Nephron (organoid): ENCODE results near the gene NTF3.

Experiments used
- H3K27ac Mint-ChIP-seq, 3 experiments: 2 replicates each; pipeline ENCODE4 v1.8.0; 2020; ENCODE audit warnings: mixed read lengths in 3 of 3, mild to moderate bottlenecking in 2 of 3, moderate library complexity in 1 of 3
- H3K27me3 Mint-ChIP-seq: 2 replicates; pipeline ENCODE4 v1.8.0; 2021; ENCODE audit warnings: low read depth, mild to moderate bottlenecking, moderate library complexity, mixed read lengths
- H3K36me3 Mint-ChIP-seq: 2 replicates; pipeline ENCODE4 v1.8.0; 2020; ENCODE audit warnings: low read depth, mixed read lengths
- H3K4me1 Mint-ChIP-seq: 2 replicates; pipeline ENCODE4 v1.8.0; 2020; ENCODE audit warnings: mixed read lengths
- H3K4me3 Mint-ChIP-seq, 3 experiments: 2 replicates each; pipeline ENCODE4 v1.8.0; 2020; ENCODE audit warnings: mild to moderate bottlenecking in 3 of 3, mixed read lengths in 3 of 3, moderate library complexity in 2 of 3
- H3K9me3 Mint-ChIP-seq: 2 replicates; pipeline ENCODE4 v1.8.0; 2020; ENCODE audit warnings: mixed read lengths
- TF ChIP-seq, protein P1 (sequence below), 3 experiments: fragments of 200-600 bp; sonication (generic); IDR thresholded peaks; one replicate each; pipeline ENCODE4 v1.5.0; 2021; ENCODE audit warnings: antibody characterized with exemption in 3 of 3; ENCODE audit not compliant: unreplicated experiment in 3 of 3

The NTF3 gene

GRCh38 chr12:5403411-5403810 lies 28.5 kb upstream of the NTF3 start:
- peaks cover 66% of the 10 kb centered on the region for H3K27me3 Mint-ChIP-seq
- TF ChIP-seq, protein P1, sequence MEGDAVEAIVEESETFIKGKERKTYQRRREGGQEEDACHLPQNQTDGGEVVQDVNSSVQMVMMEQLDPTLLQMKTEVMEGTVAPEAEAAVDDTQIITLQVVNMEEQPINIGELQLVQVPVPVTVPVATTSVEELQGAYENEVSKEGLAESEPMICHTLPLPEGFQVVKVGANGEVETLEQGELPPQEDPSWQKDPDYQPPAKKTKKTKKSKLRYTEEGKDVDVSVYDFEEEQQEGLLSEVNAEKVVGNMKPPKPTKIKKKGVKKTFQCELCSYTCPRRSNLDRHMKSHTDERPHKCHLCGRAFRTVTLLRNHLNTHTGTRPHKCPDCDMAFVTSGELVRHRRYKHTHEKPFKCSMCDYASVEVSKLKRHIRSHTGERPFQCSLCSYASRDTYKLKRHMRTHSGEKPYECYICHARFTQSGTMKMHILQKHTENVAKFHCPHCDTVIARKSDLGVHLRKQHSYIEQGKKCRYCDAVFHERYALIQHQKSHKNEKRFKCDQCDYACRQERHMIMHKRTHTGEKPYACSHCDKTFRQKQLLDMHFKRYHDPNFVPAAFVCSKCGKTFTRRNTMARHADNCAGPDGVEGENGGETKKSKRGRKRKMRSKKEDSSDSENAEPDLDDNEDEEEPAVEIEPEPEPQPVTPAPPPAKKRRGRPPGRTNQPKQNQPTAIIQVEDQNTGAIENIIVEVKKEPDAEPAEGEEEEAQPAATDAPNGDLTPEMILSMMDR (IDR thresholded peaks at IDR 0.05; ENCODE audit: unreplicated experiment in 3 of 3), result no peak
- H3K4me3 Mint-ChIP-seq, result no peak overlapping the region
- H3K27ac Mint-ChIP-seq, result no peak overlapping the region
- peaks cover 50% of the 10 kb centered on the region for H3K4me1 Mint-ChIP-seq
- no peaks in the 10 kb centered on the region for H3K9me3 Mint-ChIP-seq
- H3K36me3 Mint-ChIP-seq, result no peaks in the 10 kb centered on the region

- TF ChIP-seq, protein P1 (IDR thresholded peaks at IDR 0.05; ENCODE audit: unreplicated experiment in 3 of 3), result no peak
- peaks cover 5% of the 10 kb centered on the region for H3K9me3 Mint-ChIP-seq
- H3K4me1 Mint-ChIP-seq, result peaks cover 40% of the 10 kb centered on the region
- H3K27ac Mint-ChIP-seq, result peak overlapping the region in 2 of 3 experiments; percentile 6 to 32
- peaks cover 49% of the 10 kb centered on the region for H3K27me3 Mint-ChIP-seq
- H3K4me3 Mint-ChIP-seq, result no peak overlapping the region
- H3K36me3 Mint-ChIP-seq, result no peaks in the 10 kb centered on the region
Measured at GRCh38 chr12:5407034-5407856, 24.7 kb upstream of the NTF3 start.

- peaks cover 6% of the 10 kb centered on the region for H3K9me3 Mint-ChIP-seq
Measured at GRCh38 chr12:5409619-5410018, 22.3 kb upstream of the NTF3 start.

DNA sequence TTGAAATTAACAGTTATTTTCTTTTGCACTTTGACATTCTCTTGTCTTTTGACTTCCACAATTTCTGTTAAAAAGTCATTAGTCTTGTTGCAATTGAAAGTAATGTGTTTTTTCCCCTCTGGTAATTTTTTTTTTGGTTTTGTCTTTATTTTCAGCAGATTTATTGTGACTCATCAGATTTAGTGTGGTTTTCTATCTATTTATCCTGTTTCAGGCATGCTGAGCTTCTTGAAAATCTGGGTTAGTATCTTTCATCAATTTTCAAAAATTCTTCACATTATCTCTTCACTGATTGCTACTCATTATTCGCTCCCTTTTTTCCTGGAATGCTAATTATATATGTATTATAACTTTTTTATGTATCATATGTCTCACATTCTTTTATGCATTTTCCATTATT lies 15.3 kb upstream of the NTF3 start:
- Mint-ChIP-seq H3K9me3 (peaks cover 5% of the 10 kb centered on the region), H3K27ac (no peak overlapping the region), H3K27me3 (peaks cover 8% of the 10 kb centered on the region), H3K36me3 (no peaks in the 10 kb centered on the region), H3K4me3 (no peak overlapping the region), H3K4me1 (no peaks in the 10 kb centered on the region)
- TF ChIP-seq, protein P1 (IDR thresholded peaks at IDR 0.05; ENCODE audit: unreplicated experiment in 3 of 3), result no peak

More at GRCh38 chr12:5409619-5410018, 22.3 kb upstream of the NTF3 start:
- Mint-ChIP-seq H3K4me3 (no peak overlapping the region), H3K27ac (no peak overlapping the region), H3K4me1 (peaks cover 22% of the 10 kb centered on the region), H3K27me3 (peaks cover 26% of the 10 kb centered on the region), H3K36me3 (no peaks in the 10 kb centered on the region)
- TF ChIP-seq, protein P1 (IDR thresholded peaks at IDR 0.05; ENCODE audit: unreplicated experiment in 3 of 3), result no peak

- H3K9me3 Mint-ChIP-seq, result peaks cover 2% of the 10 kb centered on the region
- TF ChIP-seq, protein P1 (IDR thresholded peaks at IDR 0.05; ENCODE audit: unreplicated experiment in 3 of 3), result no peak
- H3K4me1 Mint-ChIP-seq, result no peaks in the 10 kb centered on the region
- H3K36me3 Mint-ChIP-seq, result no peaks in the 10 kb centered on the region
- peaks cover 11% of the 10 kb centered on the region for H3K27me3 Mint-ChIP-seq
- H3K27ac Mint-ChIP-seq, result no peak overlapping the region
- no peak overlapping the region for H3K4me3 Mint-ChIP-seq
Measured at GRCh38 chr12:5417500-5417899, 14.4 kb upstream of the NTF3 start.
